Neural cell (in vitro differentiated cells): ENCODE data around the gene TRPV5. TPM values are rescaled to one million over a fixed set of nuclear protein-coding genes. Genes with fewer than 3 reads are reported as not detected.

ENCODE experiments used
- H2AFZ ChIP-seq: fragments of 200-600, 300-800 bp; sonication (generic), shearing (Covaris generic); 2 replicates; pipeline ENCODE4 v1.6.0; 2014; ENCODE audit warnings: low read depth, mild to moderate bottlenecking, antibody characterized with exemption, low read length, moderate library complexity
- H3F3A ChIP-seq: fragments of 200-600 bp; shearing (Covaris generic); 2 replicates; pipeline ENCODE4 v1.6.1; 2016; ENCODE audit warnings: mild to moderate bottlenecking, moderate library complexity, mixed read lengths, antibody characterized with exemption, low read length; ENCODE audit not compliant: insufficient read depth, poor library complexity, severe bottlenecking
- H3K27ac ChIP-seq: fragments of 200-600, 300-800 bp; sonication (generic), shearing (Covaris generic); 2 replicates; pipeline ENCODE4 v1.5.1; 2014; ENCODE audit warnings: mild to moderate bottlenecking, low read length, moderate library complexity
- H3K27me3 ChIP-seq: fragments of 300-800, 200-600 bp; sonication (generic), shearing (Covaris generic); 2 replicates; pipeline ENCODE4 v1.6.0; 2014; ENCODE audit warnings: mild to moderate bottlenecking, low read depth, low read length, moderate library complexity; ENCODE audit not compliant: insufficient read depth
- H3K36me3 ChIP-seq: fragments of 300-800, 200-600 bp; sonication (generic), shearing (Covaris generic); 2 replicates; pipeline ENCODE4 v1.5.1; 2014; ENCODE audit warnings: mild to moderate bottlenecking, antibody characterized with exemption, low read length, moderate library complexity; ENCODE audit not compliant: insufficient read depth
- H3K4me2 ChIP-seq: fragments of 300-800, 200-600 bp; sonication (generic), shearing (Covaris generic); 2 replicates; pipeline ENCODE4 v1.6.0; 2014; ENCODE audit warnings: mild to moderate bottlenecking, low read length
- H3K4me3 ChIP-seq: fragments of 300-800, 200-600 bp; sonication (generic), shearing (Covaris generic); 2 replicates; pipeline ENCODE4 v1.5.1; 2014; ENCODE audit warnings: mild to moderate bottlenecking, low read length, moderate library complexity
- H3K79me2 ChIP-seq: fragments of 200-600 bp; shearing (Covaris generic); replicated peaks from 2 replicates; pipeline ENCODE4 v1.6.0; 2014; ENCODE audit warnings: mild to moderate bottlenecking, low read length, moderate library complexity; ENCODE audit not compliant: insufficient read depth
- H3K9ac ChIP-seq: fragments of 300-800, 200-600 bp; sonication (generic), shearing (Covaris generic); 2 replicates; pipeline ENCODE4 v1.6.1; 2016; ENCODE audit warnings: mild to moderate bottlenecking, low read length, mixed read lengths
- H3K9me2 ChIP-seq: fragments of 200-600 bp; shearing (Covaris generic); 2 replicates; pipeline ENCODE4 v1.6.1; 2016; ENCODE audit warnings: mild to moderate bottlenecking, low read length, mixed read lengths; ENCODE audit not compliant: insufficient read depth
- H3K9me3 ChIP-seq: fragments of 200-600, 300-800 bp; sonication (generic), shearing (Covaris generic); 2 replicates; pipeline ENCODE4 v1.6.1; 2016; ENCODE audit warnings: mild to moderate bottlenecking, mixed run types, low read length, moderate library complexity, mixed read lengths
- H4K20me1 ChIP-seq: fragments of 200-600 bp; shearing (Covaris generic); 2 replicates; pipeline ENCODE4 v1.6.1; 2016; ENCODE audit warnings: mild to moderate bottlenecking, mixed run types; ENCODE audit not compliant: insufficient read depth
- EP300 ChIP-seq: fragments of 450-650 bp; conservative IDR thresholded peaks from 2 replicates; pipeline ENCODE4 v1.6.1; 2014; ENCODE audit warnings: antibody characterized with exemption, mild to moderate bottlenecking, moderate library complexity; ENCODE audit not compliant: poor library complexity, severe bottlenecking
- EZH2 ChIP-seq: fragments of 200-600, 300-800 bp; shearing (Covaris generic), sonication (generic); IDR thresholded peaks from 2 replicates; pipeline ENCODE4 v1.6.1; 2014; ENCODE audit warnings: antibody characterized with exemption, low read length, borderline replicate concordance, mild to moderate bottlenecking; ENCODE audit not compliant: insufficient read depth, poor library complexity, severe bottlenecking
- MXI1 ChIP-seq: fragments of 450-650 bp; conservative IDR thresholded peaks from 2 replicates; pipeline ENCODE4 v1.6.1; 2014; ENCODE audit warnings: antibody characterized with exemption, mild to moderate bottlenecking; ENCODE audit not compliant: poor library complexity, severe bottlenecking
- SMC3 ChIP-seq: fragments of 450-650 bp; conservative IDR thresholded peaks from 2 replicates; pipeline ENCODE4 v1.6.1; 2014; ENCODE audit warnings: antibody characterized with exemption, mild to moderate bottlenecking, moderate library complexity; ENCODE audit not compliant: poor library complexity
- TAF1 ChIP-seq: IDR thresholded peaks from 2 replicates; pipeline ENCODE4 v1.6.1; 2012; ENCODE audit warnings: low read depth
- polyA plus RNA-seq: library from polyadenylated mRNA; depleted of rRNA; stranded (reverse); fragments of >200 nt; gene quantifications from 2 replicates; pipeline ENCODE4 v1.2.3, GENCODE V29; 2014
- TF ChIP-seq, protein P1 (sequence below): IDR thresholded peaks from 2 replicates; pipeline ENCODE4 v1.6.1; 2012; ENCODE audit warnings: borderline replicate concordance
- TF ChIP-seq, protein P2 (sequence below): fragments of 450-650 bp; IDR thresholded peaks from 2 replicates; pipeline ENCODE4 v1.5.1; 2014; ENCODE audit warnings: antibody characterized with exemption, mild to moderate bottlenecking, moderate library complexity; ENCODE audit not compliant: poor library complexity, severe bottlenecking

Gene TRPV5
- polyA plus RNA-seq, 1 donor from 2014 or later = not detected

DNA sequence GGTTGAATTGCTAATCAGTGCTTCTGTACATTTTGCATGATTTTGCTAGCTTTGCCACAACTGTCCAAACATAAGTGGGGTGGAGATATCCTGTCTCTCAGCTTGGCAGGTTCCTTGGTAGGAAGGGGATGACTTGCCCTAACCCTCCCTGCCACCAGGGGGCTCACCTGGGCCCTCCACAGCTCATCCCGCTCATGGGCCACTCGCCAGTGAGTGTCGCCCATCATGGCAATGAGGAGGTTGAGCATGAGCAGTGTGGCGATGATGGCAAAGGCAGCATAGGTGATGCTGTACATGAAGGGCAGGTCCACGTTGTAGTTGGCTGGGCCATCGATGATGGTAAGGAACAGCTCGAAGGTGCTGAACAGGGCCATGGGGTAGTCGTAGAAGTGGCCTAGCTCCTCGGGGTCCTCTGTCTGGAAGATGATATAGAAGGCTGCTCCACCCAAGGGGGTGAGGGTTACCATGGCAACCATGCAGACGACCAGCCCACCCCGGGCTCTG lies 60.2 kb downstream of the TRPV5 start (continued):
- TF ChIP-seq, protein P1, sequence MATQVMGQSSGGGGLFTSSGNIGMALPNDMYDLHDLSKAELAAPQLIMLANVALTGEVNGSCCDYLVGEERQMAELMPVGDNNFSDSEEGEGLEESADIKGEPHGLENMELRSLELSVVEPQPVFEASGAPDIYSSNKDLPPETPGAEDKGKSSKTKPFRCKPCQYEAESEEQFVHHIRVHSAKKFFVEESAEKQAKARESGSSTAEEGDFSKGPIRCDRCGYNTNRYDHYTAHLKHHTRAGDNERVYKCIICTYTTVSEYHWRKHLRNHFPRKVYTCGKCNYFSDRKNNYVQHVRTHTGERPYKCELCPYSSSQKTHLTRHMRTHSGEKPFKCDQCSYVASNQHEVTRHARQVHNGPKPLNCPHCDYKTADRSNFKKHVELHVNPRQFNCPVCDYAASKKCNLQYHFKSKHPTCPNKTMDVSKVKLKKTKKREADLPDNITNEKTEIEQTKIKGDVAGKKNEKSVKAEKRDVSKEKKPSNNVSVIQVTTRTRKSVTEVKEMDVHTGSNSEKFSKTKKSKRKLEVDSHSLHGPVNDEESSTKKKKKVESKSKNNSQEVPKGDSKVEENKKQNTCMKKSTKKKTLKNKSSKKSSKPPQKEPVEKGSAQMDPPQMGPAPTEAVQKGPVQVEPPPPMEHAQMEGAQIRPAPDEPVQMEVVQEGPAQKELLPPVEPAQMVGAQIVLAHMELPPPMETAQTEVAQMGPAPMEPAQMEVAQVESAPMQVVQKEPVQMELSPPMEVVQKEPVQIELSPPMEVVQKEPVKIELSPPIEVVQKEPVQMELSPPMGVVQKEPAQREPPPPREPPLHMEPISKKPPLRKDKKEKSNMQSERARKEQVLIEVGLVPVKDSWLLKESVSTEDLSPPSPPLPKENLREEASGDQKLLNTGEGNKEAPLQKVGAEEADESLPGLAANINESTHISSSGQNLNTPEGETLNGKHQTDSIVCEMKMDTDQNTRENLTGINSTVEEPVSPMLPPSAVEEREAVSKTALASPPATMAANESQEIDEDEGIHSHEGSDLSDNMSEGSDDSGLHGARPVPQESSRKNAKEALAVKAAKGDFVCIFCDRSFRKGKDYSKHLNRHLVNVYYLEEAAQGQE = no peak
- no peak for TF ChIP-seq EP300

DNA sequence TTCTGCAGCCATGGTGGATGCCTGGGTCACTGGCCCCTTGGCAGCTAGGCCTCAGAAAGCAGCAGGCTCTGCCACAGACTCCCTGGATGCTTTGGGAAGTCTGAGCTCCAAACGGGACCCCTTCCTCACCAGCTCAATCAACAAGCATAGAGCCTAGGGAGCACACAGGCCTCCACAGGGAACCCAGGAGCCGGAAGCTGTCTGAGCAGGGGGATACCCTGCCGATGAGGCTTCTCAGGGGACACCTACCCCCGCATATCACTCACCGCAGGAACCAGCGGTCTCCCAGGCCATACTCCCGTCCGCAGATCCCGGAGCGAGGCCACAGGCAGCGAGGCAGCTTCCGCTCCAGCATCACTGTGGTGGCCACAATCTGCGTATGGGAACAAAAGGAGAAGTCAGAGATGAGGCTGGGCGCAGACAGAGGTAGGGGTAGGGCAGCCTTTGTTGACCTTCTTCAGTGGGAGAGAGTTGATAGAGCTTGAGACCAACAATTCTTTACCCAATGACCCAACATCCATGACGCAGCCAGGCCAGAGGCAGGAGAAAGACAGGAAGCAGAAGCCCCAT lies 61.4 kb downstream of the TRPV5 start:
- Histone ChIP-seq H3K4me3 (no peak overlapping the region), H3F3A (no peaks in the 10 kb centered on the region), H3K4me2 (no peak overlapping the region), H3K27me3 (no peaks in the 10 kb centered on the region), H4K20me1 (no peaks in the 10 kb centered on the region), H3K79me2 (no peaks in the 10 kb centered on the region), H2AFZ (no peak overlapping the region), H3K9ac (no peak overlapping the region), H3K9me3 (no peaks in the 10 kb centered on the region), H3K9me2 (no peaks in the 10 kb centered on the region), H3K36me3 (no peaks in the 10 kb centered on the region), H3K27ac (no peak overlapping the region)
- TF ChIP-seq SMC3 (no peak), TAF1 (no peak), MXI1 (no peak), EZH2 (no peak)
- TF ChIP-seq, protein P2, sequence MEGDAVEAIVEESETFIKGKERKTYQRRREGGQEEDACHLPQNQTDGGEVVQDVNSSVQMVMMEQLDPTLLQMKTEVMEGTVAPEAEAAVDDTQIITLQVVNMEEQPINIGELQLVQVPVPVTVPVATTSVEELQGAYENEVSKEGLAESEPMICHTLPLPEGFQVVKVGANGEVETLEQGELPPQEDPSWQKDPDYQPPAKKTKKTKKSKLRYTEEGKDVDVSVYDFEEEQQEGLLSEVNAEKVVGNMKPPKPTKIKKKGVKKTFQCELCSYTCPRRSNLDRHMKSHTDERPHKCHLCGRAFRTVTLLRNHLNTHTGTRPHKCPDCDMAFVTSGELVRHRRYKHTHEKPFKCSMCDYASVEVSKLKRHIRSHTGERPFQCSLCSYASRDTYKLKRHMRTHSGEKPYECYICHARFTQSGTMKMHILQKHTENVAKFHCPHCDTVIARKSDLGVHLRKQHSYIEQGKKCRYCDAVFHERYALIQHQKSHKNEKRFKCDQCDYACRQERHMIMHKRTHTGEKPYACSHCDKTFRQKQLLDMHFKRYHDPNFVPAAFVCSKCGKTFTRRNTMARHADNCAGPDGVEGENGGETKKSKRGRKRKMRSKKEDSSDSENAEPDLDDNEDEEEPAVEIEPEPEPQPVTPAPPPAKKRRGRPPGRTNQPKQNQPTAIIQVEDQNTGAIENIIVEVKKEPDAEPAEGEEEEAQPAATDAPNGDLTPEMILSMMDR = no peak
- TF ChIP-seq, protein P1 = no peak
